Activated T-helper 1 cell treated with anti-CD3 and anti-CD28 coated beads, Interleukin-2, amount 50 U/mL, for 16 hours (primary cell): ENCODE data around the gene WBP2NL.

Experiments used
- DNase-seq, 2 donors: peaks; one replicate each; pipeline ENCODE4 v3.0.0-alpha.2; 2020; ENCODE audit warnings: low read depth in 1 of 2, low spot score in 1 of 2

Gene WBP2NL

GRCh38 chr22:42033263-42034181 lies 34.9 kb downstream of the WBP2NL start:
- DNase-seq, result no peak

GRCh38 chr22:42035256-42035655 lies 36.7 kb downstream of the WBP2NL start:
- DNase-seq, result no peak

- no peak for DNase-seq
Measured at GRCh38 chr22:42039271-42039670, 40.7 kb downstream of the WBP2NL start.

- DNase-seq, result no peak
Measured at GRCh38 chr22:42041784-42042183, 43.2 kb downstream of the WBP2NL start.

GRCh38 chr22:42050641-42051180 lies 52.1 kb downstream of the WBP2NL start:
- no peak for DNase-seq

- no peak for DNase-seq
Measured at GRCh38 chr22:42052765-42053164, 54.2 kb downstream of the WBP2NL start.

- no peak for DNase-seq
Measured at GRCh38 chr22:42056757-42057511, 58.3 kb downstream of the WBP2NL start.

- no peak for DNase-seq
Measured at GRCh38 chr22:42060489-42060888, 61.9 kb downstream of the WBP2NL start.

- no peak for DNase-seq
Measured at GRCh38 chr22:42061041-42061440, 62.5 kb downstream of the WBP2NL start.

GRCh38 chr22:42062506-42063170 lies 64.0 kb downstream of the WBP2NL start:
- DNase-seq, result no peak

- DNase-seq, result no peak
Measured at GRCh38 chr22:42064629-42065028, 66.0 kb downstream of the WBP2NL start.

GRCh38 chr22:42065438-42066125 lies 67.0 kb downstream of the WBP2NL start:
- no peak for DNase-seq

GRCh38 chr22:42066126-42066761 lies 67.7 kb downstream of the WBP2NL start:
- DNase-seq, result no peak

- no peak for DNase-seq
Measured at GRCh38 chr22:42066937-42067336, 68.3 kb downstream of the WBP2NL start.

- no peak for DNase-seq
Measured at GRCh38 chr22:42067671-42068251, 69.2 kb downstream of the WBP2NL start.

GRCh38 chr22:42068291-42068690 lies 69.7 kb downstream of the WBP2NL start:
- no peak for DNase-seq

GRCh38 chr22:42069801-42070516 lies 71.4 kb downstream of the WBP2NL start:
- no peak for DNase-seq

GRCh38 chr22:42070517-42071422 lies 72.2 kb downstream of the WBP2NL start, which contains the start of gene NAGA:
Gene NAGA (minus strand): TSS chr22:42070812. CDS start chr22:42070297, 515 bp downstream.
- DNase-seq, result peak; percentile 78 to 79
